RWPE1 (cell line): ENCODE results near the gene SMARCC2.

Source experiments
- CTCF ChIA-PET: fragments of 350-600 bp; sonication (Branson Sonifier 250); formaldehyde crosslinking; extraction: SDS; loops from one replicate; lab custom pipeline; 2021; lab: Yijun Ruan, JAX
- POLR2A ChIA-PET: fragments of 400-600 bp; formaldehyde crosslinking; extraction: SDS; loops from one replicate; lab custom pipeline; 2020; ENCODE audit warnings: antibody characterized with exemption; ENCODE audit not compliant: low non-redundant PET; lab: Yijun Ruan, JAX
- DNase-seq: peaks from one replicate; pipeline ENCODE4 v3.0.0; 2012; ENCODE audit warnings: low spot score
- H3K27ac ChIP-seq: fragments of 450-650 bp; 2 replicates; pipeline ENCODE4 v1.5.1; 2017
- CTCF ChIP-seq: fragments of 450-650 bp; conservative IDR thresholded peaks from 2 replicates; pipeline ENCODE4 v1.5.1; 2017; ENCODE audit warnings: low read depth, mild to moderate bottlenecking

The SMARCC2 gene

GRCh38 chr12:56163533-56164344 lies 25.5 kb downstream of the SMARCC2 start:
- no peak for DNase-seq
- H3K27ac ChIP-seq = peak overlapping the region; percentile 58
- POLR2A ChIA-PET = interaction anchor here (0.9 to 1.1 kb wide), 2 partner anchors 9 to 36 kb away, joined by 5 to 8 read pairs; partner anchors contain the start of gene ESYT1
- no peak for TF ChIP-seq CTCF
- CTCF ChIA-PET = interaction anchor here (0.6 to 0.8 kb wide), 3 partner anchors 13 to 1247 kb away, joined by 4 to 5 read pairs (median 4); partner anchors contain the start of gene SMARCC2

GRCh38 chr12:56162468-56163290 lies 26.6 kb downstream of the SMARCC2 start:
- H3K27ac ChIP-seq = peak overlapping the region; percentile 97
- CTCF ChIA-PET = interaction anchor here (0.8 kb wide), 1 partner anchor 27 kb away, joined by 4 read pairs; the partner anchor contains the start of gene SMARCC2
- DNase-seq = no peak
- POLR2A ChIA-PET = interaction anchor here (0.9 to 1.1 kb wide), 2 partner anchors 10 to 35 kb away, joined by 5 to 8 read pairs; partner anchors contain the start of gene ESYT1
- no peak for TF ChIP-seq CTCF

- ChIA-PET POLR2A (interaction anchor here (0.6 kb wide), 1 partner anchor 11 kb away, joined by 3 read pairs; no protein-coding TSS in a partner anchor), CTCF (no interaction called here)
- TF ChIP-seq CTCF = no peak
- H3K27ac ChIP-seq = peak overlapping the region; percentile 97
- no peak for DNase-seq
Measured at GRCh38 chr12:56161690-56162351, 27.5 kb downstream of the SMARCC2 start.

GRCh38 chr12:56160894-56161689 lies 28.2 kb downstream of the SMARCC2 start:
- ChIA-PET CTCF (interaction anchor here (0.7 kb wide), 1 partner anchor 29 kb away, joined by 5 read pairs; no protein-coding TSS in a partner anchor), POLR2A (interaction anchor here (0.5 to 0.6 kb wide), 3 partner anchors 12 to 42 kb away, joined by 3 to 8 read pairs (median 3); no protein-coding TSS in a partner anchor)
- no peak for TF ChIP-seq CTCF
- H3K27ac ChIP-seq = peak overlapping the region; percentile 97
- DNase-seq = no peak

GRCh38 chr12:56160193-56160763 lies 29.0 kb downstream of the SMARCC2 start:
- DNase-seq = peak; percentile 28
- CTCF ChIA-PET = interaction anchor here (1.2 kb wide), 1 partner anchor 29 kb away, joined by 5 read pairs; the partner anchor contains the start of gene SMARCC2
- H3K27ac ChIP-seq = peak overlapping the region; percentile 97
- POLR2A ChIA-PET = interaction anchor here (0.5 to 0.6 kb wide), 2 partner anchors 13 to 41 kb away, joined by 3 to 8 read pairs; no protein-coding TSS in a partner anchor
- TF ChIP-seq CTCF = no peak
